ENCODE results near the gene ERGIC1.
A peak's percentile ranks its signal among the peaks of the same experiment; 100 is the strongest.

ERGIC1 gene

DNA sequence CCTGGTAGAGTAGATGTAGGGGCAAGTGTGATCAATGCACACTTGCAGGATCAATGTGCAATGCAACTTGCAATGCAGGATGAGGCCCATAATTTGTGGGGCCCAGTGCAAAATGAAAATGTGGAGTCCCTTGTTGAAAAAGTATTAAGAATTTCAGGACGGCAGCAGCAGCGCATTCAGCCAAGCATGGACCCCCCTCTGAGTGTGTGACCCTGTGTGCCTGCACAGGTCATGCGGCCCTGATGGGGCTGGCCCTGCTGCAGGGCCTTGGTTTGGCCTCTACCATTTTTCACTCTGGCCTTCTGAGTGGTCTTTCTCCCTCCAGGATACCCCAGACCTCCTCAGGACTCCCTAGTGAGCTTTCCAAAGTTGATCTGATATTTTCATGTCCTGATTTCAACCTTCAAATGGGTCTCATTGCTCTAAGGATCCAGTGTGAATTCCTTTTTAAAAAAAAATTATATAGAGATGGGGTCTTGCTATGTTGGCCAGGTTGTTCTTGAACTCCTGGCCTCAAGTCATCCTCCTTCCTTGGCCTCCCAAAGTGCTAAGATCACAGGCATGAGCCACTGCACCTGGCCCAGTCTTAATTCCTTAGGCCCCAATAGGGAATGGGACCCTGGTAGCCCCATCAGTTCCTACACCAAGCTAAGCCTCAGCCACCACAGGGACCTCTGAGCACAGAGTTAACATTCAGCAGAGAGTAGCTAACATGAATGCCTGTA, 4.3 kb downstream of the ERGIC1 start:
- peak overlapping the region; percentile 79 for H3K9ac ChIP-seq (ENCODE audit: low read depth, low read length, poor library complexity, severe bottlenecking)
- TF ChIP-seq EZH2phosphoT487 (IDR thresholded peaks at IDR 0.05; ENCODE audit: borderline replicate concordance): no peak
- TF ChIP-seq, protein P1, sequence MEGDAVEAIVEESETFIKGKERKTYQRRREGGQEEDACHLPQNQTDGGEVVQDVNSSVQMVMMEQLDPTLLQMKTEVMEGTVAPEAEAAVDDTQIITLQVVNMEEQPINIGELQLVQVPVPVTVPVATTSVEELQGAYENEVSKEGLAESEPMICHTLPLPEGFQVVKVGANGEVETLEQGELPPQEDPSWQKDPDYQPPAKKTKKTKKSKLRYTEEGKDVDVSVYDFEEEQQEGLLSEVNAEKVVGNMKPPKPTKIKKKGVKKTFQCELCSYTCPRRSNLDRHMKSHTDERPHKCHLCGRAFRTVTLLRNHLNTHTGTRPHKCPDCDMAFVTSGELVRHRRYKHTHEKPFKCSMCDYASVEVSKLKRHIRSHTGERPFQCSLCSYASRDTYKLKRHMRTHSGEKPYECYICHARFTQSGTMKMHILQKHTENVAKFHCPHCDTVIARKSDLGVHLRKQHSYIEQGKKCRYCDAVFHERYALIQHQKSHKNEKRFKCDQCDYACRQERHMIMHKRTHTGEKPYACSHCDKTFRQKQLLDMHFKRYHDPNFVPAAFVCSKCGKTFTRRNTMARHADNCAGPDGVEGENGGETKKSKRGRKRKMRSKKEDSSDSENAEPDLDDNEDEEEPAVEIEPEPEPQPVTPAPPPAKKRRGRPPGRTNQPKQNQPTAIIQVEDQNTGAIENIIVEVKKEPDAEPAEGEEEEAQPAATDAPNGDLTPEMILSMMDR (conservative IDR thresholded peaks at IDR 0.05; ENCODE audit: low read length): no peak
- peaks cover under 1% of the 10 kb centered on the region; the same call in 1 of the 2 replicates for H3K36me3 ChIP-seq (ENCODE audit: insufficient read depth, low read length)
- H3K9me3 ChIP-seq (ENCODE audit: insufficient read depth, low read depth, low read length): no peaks in the 10 kb centered on the region
- H3K4me3 ChIP-seq (ENCODE audit: low read length, poor library complexity, severe bottlenecking): peak overlapping the region; percentile 90
- no peaks in the 10 kb centered on the region for H3K9me2 ChIP-seq (replicated peaks; ENCODE audit: low read depth, low read length)
- peaks cover 32% of the 10 kb centered on the region for H3K4me1 ChIP-seq (ENCODE audit: insufficient read depth, low read length, poor library complexity, severe bottlenecking)
- H4K20me1 ChIP-seq (ENCODE audit: insufficient read depth, low read length, poor library complexity, severe bottlenecking): no peaks in the 10 kb centered on the region
- H3F3A ChIP-seq (ENCODE audit: low read depth): 0 out of 2 replicates have a peak, but pooled peaks cover 6% of the 10 kb centered on the region
- H3K27me3 ChIP-seq (ENCODE audit: insufficient read depth, low read length, poor library complexity, severe bottlenecking): no peaks in the 10 kb centered on the region
- peak overlapping the region; percentile 79 for H3K4me2 ChIP-seq (ENCODE audit: low read depth, low read length, poor library complexity, severe bottlenecking)
- peaks cover 85% of the 10 kb centered on the region for H3K79me2 ChIP-seq (ENCODE audit: insufficient read depth, low read length)
- H2AFZ ChIP-seq (ENCODE audit: low read length): no peak overlapping the region

- H3K9me3 ChIP-seq (ENCODE audit: insufficient read depth, low read depth, low read length): no peaks in the 10 kb centered on the region
- H3K4me1 ChIP-seq (ENCODE audit: insufficient read depth, low read length, poor library complexity, severe bottlenecking): peaks cover 48% of the 10 kb centered on the region
- peak overlapping the region; percentile 56 for H3K4me2 ChIP-seq (ENCODE audit: low read depth, low read length, poor library complexity, severe bottlenecking)
- 0 out of 2 replicates have a peak, but pooled peaks cover 6% of the 10 kb centered on the region for H3F3A ChIP-seq (ENCODE audit: low read depth)
- H3K79me2 ChIP-seq (ENCODE audit: insufficient read depth, low read length): peaks cover 95% of the 10 kb centered on the region
- H4K20me1 ChIP-seq (ENCODE audit: insufficient read depth, low read length, poor library complexity, severe bottlenecking): peaks cover 8% of the 10 kb centered on the region
- H3K4me3 ChIP-seq (ENCODE audit: low read length, poor library complexity, severe bottlenecking): peak overlapping the region; percentile 7
- no peaks in the 10 kb centered on the region for H3K27me3 ChIP-seq (ENCODE audit: insufficient read depth, low read length, poor library complexity, severe bottlenecking)
- H3K9me2 ChIP-seq (replicated peaks; ENCODE audit: low read depth, low read length): no peaks in the 10 kb centered on the region
- peak overlapping the region; percentile 39 for H3K9ac ChIP-seq (ENCODE audit: low read depth, low read length, poor library complexity, severe bottlenecking)
- TF ChIP-seq, protein P1 (conservative IDR thresholded peaks at IDR 0.05; ENCODE audit: low read length): no peak
- no peak for TF ChIP-seq EZH2phosphoT487 (IDR thresholded peaks at IDR 0.05; ENCODE audit: borderline replicate concordance)
- no peak overlapping the region for H2AFZ ChIP-seq (ENCODE audit: low read length)
- H3K36me3 ChIP-seq (ENCODE audit: insufficient read depth, low read length): peaks cover 7% of the 10 kb centered on the region; the same call in 1 of the 2 replicates
Measured at GRCh38 chr5:172839669-172840431, 5.8 kb downstream of the ERGIC1 start.

- H3F3A ChIP-seq (ENCODE audit: low read depth): 0 out of 2 replicates have a peak, but pooled peaks cover 6% of the 10 kb centered on the region
- peaks cover 52% of the 10 kb centered on the region for H3K4me1 ChIP-seq (ENCODE audit: insufficient read depth, low read length, poor library complexity, severe bottlenecking)
- no peak overlapping the region for H2AFZ ChIP-seq (ENCODE audit: low read length)
- H3K36me3 ChIP-seq (ENCODE audit: insufficient read depth, low read length): peaks cover 7% of the 10 kb centered on the region; the same call in 1 of the 2 replicates
- peak overlapping the region; percentile 39 for H3K9ac ChIP-seq (ENCODE audit: low read depth, low read length, poor library complexity, severe bottlenecking)
- peak overlapping the region; percentile 56 for H3K4me2 ChIP-seq (ENCODE audit: low read depth, low read length, poor library complexity, severe bottlenecking)
- no peaks in the 10 kb centered on the region for H3K9me3 ChIP-seq (ENCODE audit: insufficient read depth, low read depth, low read length)
- TF ChIP-seq, protein P1 (conservative IDR thresholded peaks at IDR 0.05; ENCODE audit: low read length): no peak
- no peak for TF ChIP-seq EZH2phosphoT487 (IDR thresholded peaks at IDR 0.05; ENCODE audit: borderline replicate concordance)
- peaks cover 95% of the 10 kb centered on the region for H3K79me2 ChIP-seq (ENCODE audit: insufficient read depth, low read length)
- H3K4me3 ChIP-seq (ENCODE audit: low read length, poor library complexity, severe bottlenecking): no peak overlapping the region
- H3K27me3 ChIP-seq (ENCODE audit: insufficient read depth, low read length, poor library complexity, severe bottlenecking): no peaks in the 10 kb centered on the region
- no peaks in the 10 kb centered on the region for H3K9me2 ChIP-seq (replicated peaks; ENCODE audit: low read depth, low read length)
- H4K20me1 ChIP-seq (ENCODE audit: insufficient read depth, low read length, poor library complexity, severe bottlenecking): peaks cover 14% of the 10 kb centered on the region
Measured at GRCh38 chr5:172840432-172841154, 6.5 kb downstream of the ERGIC1 start.
